ENCODE data around the gene SLC4A11.

SLC4A11 gene

DNA sequence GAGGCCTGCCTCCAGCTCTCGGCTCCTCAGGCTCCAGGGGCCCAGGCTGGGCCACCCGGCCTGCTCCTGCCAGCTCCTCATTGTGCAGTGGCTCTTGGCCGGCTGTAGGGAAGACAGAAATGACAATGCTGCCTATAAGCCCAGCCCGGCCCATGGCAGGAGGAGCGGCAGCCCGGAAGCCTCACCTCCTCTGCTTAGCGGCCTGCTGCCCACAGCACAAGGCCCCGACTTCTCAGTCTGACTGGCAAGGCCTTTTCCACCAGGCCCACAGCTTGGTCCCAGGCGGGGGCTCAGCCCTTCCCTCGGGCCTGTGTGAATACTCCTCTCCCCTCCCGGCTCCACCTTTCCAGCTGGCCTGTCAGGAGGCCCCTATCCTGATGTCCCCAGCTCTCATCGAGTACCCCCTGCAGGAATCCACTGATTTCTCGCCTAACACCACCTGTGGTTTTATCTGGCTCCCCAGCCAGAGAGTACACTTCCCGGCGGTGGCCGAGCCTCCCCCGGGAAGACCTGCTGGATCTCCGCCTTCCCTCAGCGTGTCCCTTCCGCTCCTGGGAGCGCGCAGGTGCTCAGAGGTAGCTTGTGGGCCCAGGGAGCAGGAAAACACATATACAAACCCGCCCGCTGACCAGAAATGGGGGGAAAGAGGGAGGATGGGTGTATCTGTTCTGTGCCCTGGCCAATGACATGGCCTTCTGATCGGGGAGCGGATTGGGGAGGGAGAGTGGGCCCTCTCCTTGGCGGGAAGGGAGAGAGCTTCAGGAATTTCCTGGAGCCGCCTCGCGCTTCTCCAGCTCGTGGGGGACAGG, 35.5 kb downstream of the SLC4A11 start:
- DNase-seq (ENCODE audit: low read depth) = peak; percentile 45
- TF ChIP-seq MYC (IDR thresholded peaks at IDR 0.05; ENCODE audit: low read depth, low read length) (no peak; the same call in 1 of the 2 replicates), POLR2A (IDR thresholded peaks at IDR 0.05; ENCODE audit: extremely low read depth, insufficient read length) (no peak), CTCF (IDR thresholded peaks at IDR 0.05; ENCODE audit: low read depth, low read length) (no peak)
- TF ChIP-seq, protein P1, sequence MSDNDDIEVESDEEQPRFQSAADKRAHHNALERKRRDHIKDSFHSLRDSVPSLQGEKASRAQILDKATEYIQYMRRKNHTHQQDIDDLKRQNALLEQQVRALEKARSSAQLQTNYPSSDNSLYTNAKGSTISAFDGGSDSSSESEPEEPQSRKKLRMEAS (IDR thresholded peaks at IDR 0.05; ENCODE audit: low read depth, low read length) = no peak
- H3K4me3 ChIP-seq (ENCODE audit: low read depth, low read length) = peak overlapping the region; percentile 94

DNA sequence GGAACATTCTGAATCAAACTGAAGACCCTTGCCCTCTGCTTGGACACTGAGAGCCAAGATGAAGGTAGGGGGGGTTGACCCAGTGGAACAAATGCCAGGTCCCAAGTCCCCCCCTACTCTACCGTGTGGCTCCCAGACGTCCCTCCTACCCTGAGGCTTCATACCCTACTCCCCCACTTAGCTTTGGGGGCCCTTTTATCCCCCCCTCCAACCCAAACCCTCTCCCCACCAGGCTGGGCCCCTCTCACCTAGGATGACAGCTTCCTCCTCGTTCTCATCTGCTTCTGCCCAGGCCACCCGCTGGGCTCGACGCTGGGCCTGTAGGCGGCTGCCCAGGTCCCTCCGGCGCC, 36.0 kb downstream of the SLC4A11 start:
- TF ChIP-seq, protein P1 (IDR thresholded peaks at IDR 0.05; ENCODE audit: low read depth, low read length) = no peak
- no peak for TF ChIP-seq CTCF (IDR thresholded peaks at IDR 0.05; ENCODE audit: low read depth, low read length)
- TF ChIP-seq MYC (IDR thresholded peaks at IDR 0.05; ENCODE audit: low read depth, low read length) = no peak
- no peak for TF ChIP-seq POLR2A (IDR thresholded peaks at IDR 0.05; ENCODE audit: extremely low read depth, insufficient read length)
- DNase-seq (ENCODE audit: low read depth) = no peak
- peak overlapping the region; percentile 94 for H3K4me3 ChIP-seq (ENCODE audit: low read depth, low read length)

GRCh38 chr20:3199976-3200755, 38.8 kb downstream of the SLC4A11 start:
- H3K4me3 ChIP-seq (ENCODE audit: low read depth, low read length) = no peak overlapping the region
- TF ChIP-seq, protein P1 (IDR thresholded peaks at IDR 0.05; ENCODE audit: low read depth, low read length) = no peak
- TF ChIP-seq MYC (IDR thresholded peaks at IDR 0.05; ENCODE audit: low read depth, low read length) (no peak), CTCF (IDR thresholded peaks at IDR 0.05; ENCODE audit: low read depth, low read length) (no peak), POLR2A (IDR thresholded peaks at IDR 0.05; ENCODE audit: extremely low read depth, insufficient read length) (no peak)
- no peak for DNase-seq (ENCODE audit: low read depth)

DNA sequence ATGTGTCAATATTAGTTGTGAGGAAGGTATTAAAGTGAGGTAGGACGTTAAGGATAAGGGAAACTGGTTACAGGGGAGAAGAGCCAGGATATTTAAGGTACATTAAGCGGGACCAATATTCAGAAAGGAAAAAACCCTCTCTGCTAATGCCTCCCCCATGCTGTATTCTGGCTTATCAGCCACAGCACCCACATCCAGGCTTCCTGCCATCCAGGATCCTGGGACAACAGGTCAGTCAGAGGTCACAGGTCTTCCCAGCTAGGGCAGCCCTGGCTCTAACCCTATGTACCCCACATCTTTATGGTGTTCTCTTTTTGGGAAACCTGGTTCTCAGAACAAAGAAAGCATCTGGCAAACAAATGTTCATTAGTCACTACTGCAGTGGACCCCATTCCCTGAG, 39.8 kb downstream of the SLC4A11 start:
- no peak overlapping the region for H3K4me3 ChIP-seq (ENCODE audit: low read depth, low read length)
- no peak for DNase-seq (ENCODE audit: low read depth)
- no peak for TF ChIP-seq POLR2A (IDR thresholded peaks at IDR 0.05; ENCODE audit: extremely low read depth, insufficient read length)
- TF ChIP-seq, protein P1 (IDR thresholded peaks at IDR 0.05; ENCODE audit: low read depth, low read length) = no peak
- TF ChIP-seq MYC (IDR thresholded peaks at IDR 0.05; ENCODE audit: low read depth, low read length) = no peak
- no peak for TF ChIP-seq CTCF (IDR thresholded peaks at IDR 0.05; ENCODE audit: low read depth, low read length)

GRCh38 chr20:3195590-3196237, 43.3 kb downstream of the SLC4A11 start:
- no peak overlapping the region for H3K4me3 ChIP-seq (ENCODE audit: low read depth, low read length)
- TF ChIP-seq CTCF (IDR thresholded peaks at IDR 0.05; ENCODE audit: low read depth, low read length) = no peak
- TF ChIP-seq, protein P1 (IDR thresholded peaks at IDR 0.05; ENCODE audit: low read depth, low read length) = no peak
- TF ChIP-seq MYC (IDR thresholded peaks at IDR 0.05; ENCODE audit: low read depth, low read length) = no peak
- no peak for TF ChIP-seq POLR2A (IDR thresholded peaks at IDR 0.05; ENCODE audit: extremely low read depth, insufficient read length)
- DNase-seq (ENCODE audit: low read depth) = no peak
